GM12865 (cell line): Measurements from ENCODE around the gene CDH13.
A peak's percentile ranks its signal among the peaks of the same experiment; 100 is the strongest.

Source experiments
- DNase-seq: peaks from one replicate; pipeline ENCODE4 v3.0.0; 2010; ENCODE audit warnings: low read depth
- H3K4me3 ChIP-seq: 2 replicates; pipeline ENCODE4 v1.5.1; 2011; ENCODE audit warnings: mild to moderate bottlenecking, low read depth, low read length, control low read depth
- CTCF ChIP-seq: IDR thresholded peaks from 2 replicates; pipeline ENCODE4 v1.5.1; 2011; ENCODE audit warnings: low read length, control low read depth, low read depth, inconsistent platforms; ENCODE audit not compliant: insufficient read depth; ENCODE audit errors: missing control alignments

CDH13 gene

DNA sequence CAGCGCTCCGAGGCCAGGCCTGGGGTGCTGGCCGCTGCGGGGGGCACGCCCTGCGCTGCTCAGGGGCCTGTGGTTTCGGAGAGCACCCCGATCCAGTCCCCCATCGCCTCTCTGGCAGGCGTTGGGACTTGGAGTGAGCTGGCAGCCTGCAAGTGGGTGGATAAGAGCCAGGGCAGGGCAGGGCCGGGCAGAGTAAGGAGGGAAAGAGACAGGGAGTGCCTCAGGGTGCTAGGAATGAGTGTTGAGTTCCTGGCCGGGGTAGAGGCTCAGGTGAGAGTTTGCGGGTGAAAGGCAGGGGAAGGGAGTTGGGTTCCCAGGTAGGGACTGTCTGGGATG lies 1.3 kb downstream of the CDH13 start:
- no peak overlapping the region for H3K4me3 ChIP-seq
- DNase-seq: no peak
- no peak for TF ChIP-seq CTCF

GRCh38 chr16:82628711-82629110 lies 1.9 kb downstream of the CDH13 start:
- DNase-seq: no peak
- no peak for TF ChIP-seq CTCF
- H3K4me3 ChIP-seq: no peak overlapping the region

DNA sequence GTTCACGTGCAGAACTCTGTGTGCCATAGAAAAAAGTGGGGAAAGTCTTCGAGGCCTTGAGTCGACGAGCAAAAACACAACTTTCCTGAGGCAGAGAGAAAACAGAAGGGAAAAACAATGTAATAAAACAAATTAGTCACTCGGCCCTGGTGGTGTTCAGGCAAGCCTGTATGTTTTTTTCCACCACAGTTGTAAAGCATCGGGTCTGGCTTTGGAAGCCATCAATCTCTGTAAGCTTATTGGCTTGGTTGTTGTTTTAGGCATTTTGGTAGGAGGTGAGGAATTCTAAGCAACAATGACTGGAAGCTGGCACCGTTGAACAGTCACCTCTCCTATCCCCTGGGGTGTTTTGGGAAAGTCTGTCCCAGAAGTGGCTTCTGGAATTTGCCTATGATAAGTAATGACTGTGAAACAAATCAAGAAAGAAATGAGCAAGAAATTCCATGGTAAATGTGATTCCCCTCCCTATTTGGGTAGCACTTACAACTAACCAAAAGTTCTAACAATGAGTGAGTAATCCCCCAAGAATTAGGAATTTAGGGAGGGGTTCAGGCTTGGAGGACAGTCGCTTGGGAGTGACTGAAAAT lies 2.8 kb downstream of the CDH13 start:
- H3K4me3 ChIP-seq: no peak overlapping the region
- no peak for TF ChIP-seq CTCF
- DNase-seq: no peak

- no peak overlapping the region for H3K4me3 ChIP-seq
- no peak for DNase-seq
- TF ChIP-seq CTCF: no peak
Measured at GRCh38 chr16:82630219-82630618, 3.5 kb downstream of the CDH13 start.

GRCh38 chr16:82630688-82631087 lies 3.9 kb downstream of the CDH13 start:
- H3K4me3 ChIP-seq: no peak overlapping the region
- no peak for TF ChIP-seq CTCF
- no peak for DNase-seq

GRCh38 chr16:82631701-82632685 lies 5.2 kb downstream of the CDH13 start:
- peak; percentile 31 for TF ChIP-seq CTCF
- no peak overlapping the region for H3K4me3 ChIP-seq
- peak; percentile 30 for DNase-seq
